ENCODE measurements around the gene OR11A1. TPM values are rescaled to one million over a fixed set of nuclear protein-coding genes. Genes with fewer than 3 reads are reported as not detected.

The OR11A1 gene, protein sequence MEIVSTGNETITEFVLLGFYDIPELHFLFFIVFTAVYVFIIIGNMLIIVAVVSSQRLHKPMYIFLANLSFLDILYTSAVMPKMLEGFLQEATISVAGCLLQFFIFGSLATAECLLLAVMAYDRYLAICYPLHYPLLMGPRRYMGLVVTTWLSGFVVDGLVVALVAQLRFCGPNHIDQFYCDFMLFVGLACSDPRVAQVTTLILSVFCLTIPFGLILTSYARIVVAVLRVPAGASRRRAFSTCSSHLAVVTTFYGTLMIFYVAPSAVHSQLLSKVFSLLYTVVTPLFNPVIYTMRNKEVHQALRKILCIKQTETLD
- not detected in 2 replicates for total RNA-seq

GRCh38 chr6:29456971-29457370 is at the start of gene OR11A1, which contains the start of gene OR2H1:
Gene OR11A1 (minus strand): TSS chr6:29457071. CDS start chr6:29427641, 29,430 bp downstream.
Gene OR2H1 (plus strand): TSS chr6:29457155. CDS start chr6:29461770, 4,615 bp downstream.

GRCh38 chr6:29487660-29488059 is 30.8 kb upstream of the OR11A1 start, which contains the start of gene MAS1L:
Gene MAS1L (minus strand): TSS chr6:29487956. CDS start chr6:29487902, 54 bp downstream.

DNA sequence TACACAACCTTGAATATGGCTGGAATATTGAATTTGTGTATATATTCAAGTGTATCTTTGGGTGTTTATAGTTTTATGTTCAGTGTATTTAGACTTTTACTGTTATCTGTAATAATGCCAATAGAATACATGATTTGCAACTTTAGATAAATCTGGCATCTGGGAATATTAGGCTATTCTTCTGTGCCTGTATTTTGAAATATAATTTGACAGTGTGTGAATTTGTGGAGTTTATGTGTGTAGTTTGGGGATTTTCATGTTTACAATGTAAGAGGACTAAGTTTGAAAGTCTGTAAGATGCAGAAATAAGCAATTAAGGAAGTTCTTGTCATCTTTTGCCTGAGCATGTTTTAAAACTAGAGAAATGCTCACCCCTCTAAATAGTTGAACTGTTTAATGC is 17.9 kb downstream of the OR11A1 start, which contains the start of gene OR10C1:
TSS of gene OR10C1 (plus strand) at position 301 of the 400 bp plus-strand sequence. CDS start 710 bp downstream, outside the sequence.

GRCh38 chr6:29414588-29414987 is 42.3 kb downstream of the OR11A1 start, which contains the start of gene OR12D1:
Gene OR12D1 (plus strand): TSS chr6:29414928.

DNA sequence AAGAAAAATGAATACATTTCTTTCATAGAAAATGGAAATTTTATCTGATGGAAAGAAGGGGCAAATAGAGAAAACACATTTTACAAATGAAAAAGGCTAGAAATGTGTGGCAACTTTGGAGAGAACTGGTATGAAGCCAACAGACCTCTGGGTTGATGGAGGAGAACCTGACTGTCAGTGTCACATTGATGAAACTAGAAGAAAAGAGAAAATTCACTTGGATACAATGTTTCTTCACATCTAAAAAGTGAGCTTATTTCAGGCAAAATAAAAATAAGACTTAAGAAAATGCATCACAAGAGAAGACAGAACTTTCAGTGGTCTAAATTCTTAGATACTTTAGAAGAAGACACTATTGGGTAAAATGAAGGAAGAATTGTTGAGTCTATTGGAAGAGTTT is 61.5 kb downstream of the OR11A1 start, which contains the start of gene OR12D2:
TSS of gene OR12D2 (plus strand) at position 301 of the 400 bp plus-strand sequence. CDS start 1,069 bp downstream, outside the sequence.

Other genes with a start within 250 kb of the OR11A1 start
- not detected in 2 replicates for gene OR14J1, start 155.4 kb downstream of the OR11A1 start, total RNA-seq
- gene OR5V1, start 88.2 kb downstream of the OR11A1 start, total RNA-seq: not detected in 2 replicates
- not detected in 2 replicates for gene OR12D3, start 81.8 kb downstream of the OR11A1 start, total RNA-seq
- gene OR12D2, start 61.4 kb downstream of the OR11A1 start, total RNA-seq: not detected in 2 replicates
- not detected in 2 replicates for gene OR12D1, start 42.1 kb downstream of the OR11A1 start, total RNA-seq
- not detected in 2 replicates for gene OR10C1, start 17.8 kb downstream of the OR11A1 start, total RNA-seq
- gene OR2H1, start 84 bp upstream of the OR11A1 start, total RNA-seq: not detected in 2 replicates
- gene MAS1L, start 30.9 kb upstream of the OR11A1 start, total RNA-seq: not detected in 2 replicates
- not detected in 2 replicates for gene UBD, start 102.7 kb upstream of the OR11A1 start, total RNA-seq
- gene OR2H2, start 128.1 kb upstream of the OR11A1 start, total RNA-seq: not detected in 2 replicates
- 6.3 and 13.9 TPM in 2 replicates for gene GABBR1, start 176.1 kb upstream of the OR11A1 start, total RNA-seq
- gene MOG, start 200.0 kb upstream of the OR11A1 start, total RNA-seq: not detected in 2 replicates
- gene ZFP57, start 224.1 kb upstream of the OR11A1 start, total RNA-seq: not detected in 2 replicates

Measured in placental pericyte (primary cell).